ENCODE measurements around the gene RTEL1.

The RTEL1 gene

GRCh38 chr20:63742381-63743024, 84.4 kb downstream of the RTEL1 start:
- no peak for DNase-seq

DNA sequence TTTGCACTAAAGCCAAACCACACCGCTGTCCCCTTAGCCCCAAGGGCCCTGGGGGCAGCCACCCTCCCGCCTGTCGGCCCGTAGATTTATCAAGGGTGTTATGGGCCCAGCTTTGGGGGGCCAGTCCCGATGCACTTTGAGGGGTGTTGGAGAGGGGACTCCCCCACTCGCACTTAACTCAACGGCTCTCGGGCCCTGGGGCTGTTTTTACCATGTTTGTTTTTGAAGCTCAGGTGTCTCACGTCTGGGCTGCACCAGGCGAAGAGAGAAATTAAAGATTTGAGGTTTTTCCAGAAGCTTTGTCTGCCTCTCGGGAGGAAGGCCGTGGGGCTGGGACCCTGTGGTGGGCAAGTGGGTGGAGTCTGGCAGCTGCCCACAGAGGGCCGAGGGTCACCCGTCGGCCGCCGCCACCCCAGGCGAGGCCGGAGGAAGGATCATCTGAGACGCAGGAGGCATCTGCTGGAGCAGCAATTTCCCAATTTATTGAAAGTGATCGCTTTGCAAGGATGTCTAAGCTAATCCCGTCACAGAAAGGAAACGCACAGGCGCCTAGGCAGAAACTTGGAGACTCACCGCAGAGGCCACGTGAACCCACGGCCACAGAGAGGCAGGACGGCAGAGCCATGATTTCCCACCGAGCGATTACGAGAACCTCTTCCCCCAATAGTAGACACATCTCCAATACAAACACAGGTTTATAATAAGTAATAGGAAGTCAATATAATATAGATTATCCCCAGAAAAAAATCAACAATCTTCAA, 85.3 kb downstream of the RTEL1 start:
- DNase-seq, result no peak

GRCh38 chr20:63744158-63744557, 86.0 kb downstream of the RTEL1 start:
- DNase-seq, result no peak

- no peak for DNase-seq
Observed at GRCh38 chr20:63744574-63745423, 86.7 kb downstream of the RTEL1 start.

DNA sequence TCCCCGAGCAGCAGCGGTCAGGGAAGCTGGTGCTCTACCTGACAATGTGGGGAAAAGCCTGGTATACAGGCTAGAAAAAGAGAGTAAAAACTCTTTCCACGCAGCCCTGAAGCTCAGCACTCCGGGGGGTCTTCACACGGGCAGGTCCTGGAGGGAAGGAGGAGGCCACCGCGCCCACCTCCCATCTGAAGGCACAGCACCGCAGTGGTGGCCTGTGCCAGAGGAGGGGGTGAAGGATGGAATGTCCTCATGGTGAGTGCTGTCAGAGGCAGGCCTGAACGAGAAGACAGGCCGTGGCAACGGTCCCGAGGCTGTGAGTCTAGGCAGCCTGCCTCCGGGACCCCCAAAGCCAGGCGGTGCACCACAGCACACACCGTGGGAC, 87.3 kb downstream of the RTEL1 start:
- no peak for DNase-seq
